ENCODE measurements around the gene SERPINC1.
"Not testable (repeated sequence)": the region's sequence is repeated elsewhere in the genome, so short reads cannot be mapped to it uniquely, and the experiment has no call there.

GRCh38 chr1:173881117-173881516 lies 36.0 kb downstream of the SERPINC1 start:
- TF ChIP-seq, protein P1, sequence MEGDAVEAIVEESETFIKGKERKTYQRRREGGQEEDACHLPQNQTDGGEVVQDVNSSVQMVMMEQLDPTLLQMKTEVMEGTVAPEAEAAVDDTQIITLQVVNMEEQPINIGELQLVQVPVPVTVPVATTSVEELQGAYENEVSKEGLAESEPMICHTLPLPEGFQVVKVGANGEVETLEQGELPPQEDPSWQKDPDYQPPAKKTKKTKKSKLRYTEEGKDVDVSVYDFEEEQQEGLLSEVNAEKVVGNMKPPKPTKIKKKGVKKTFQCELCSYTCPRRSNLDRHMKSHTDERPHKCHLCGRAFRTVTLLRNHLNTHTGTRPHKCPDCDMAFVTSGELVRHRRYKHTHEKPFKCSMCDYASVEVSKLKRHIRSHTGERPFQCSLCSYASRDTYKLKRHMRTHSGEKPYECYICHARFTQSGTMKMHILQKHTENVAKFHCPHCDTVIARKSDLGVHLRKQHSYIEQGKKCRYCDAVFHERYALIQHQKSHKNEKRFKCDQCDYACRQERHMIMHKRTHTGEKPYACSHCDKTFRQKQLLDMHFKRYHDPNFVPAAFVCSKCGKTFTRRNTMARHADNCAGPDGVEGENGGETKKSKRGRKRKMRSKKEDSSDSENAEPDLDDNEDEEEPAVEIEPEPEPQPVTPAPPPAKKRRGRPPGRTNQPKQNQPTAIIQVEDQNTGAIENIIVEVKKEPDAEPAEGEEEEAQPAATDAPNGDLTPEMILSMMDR (IDR thresholded peaks at IDR 0.05; ENCODE audit: low read length): not testable (repeated sequence)
- not testable (repeated sequence) for TF ChIP-seq EZH2 (IDR thresholded peaks at IDR 0.05; ENCODE audit: borderline replicate concordance, low read length)

Data from OCI-LY1 (cell line).